ENCODE measurements around the gene TRIM73. TPM values are rescaled to one million over a fixed set of nuclear protein-coding genes. Genes with fewer than 3 reads are reported as not detected.
"Not testable (repeated sequence)": the region's sequence is repeated elsewhere in the genome, so short reads cannot be mapped to it uniquely, and the experiment has no call there.

TRIM73 gene
- total and polyA plus RNA-seq, 2 experiments from 2014 or later: 5.0 to 6.0 TPM

DNA sequence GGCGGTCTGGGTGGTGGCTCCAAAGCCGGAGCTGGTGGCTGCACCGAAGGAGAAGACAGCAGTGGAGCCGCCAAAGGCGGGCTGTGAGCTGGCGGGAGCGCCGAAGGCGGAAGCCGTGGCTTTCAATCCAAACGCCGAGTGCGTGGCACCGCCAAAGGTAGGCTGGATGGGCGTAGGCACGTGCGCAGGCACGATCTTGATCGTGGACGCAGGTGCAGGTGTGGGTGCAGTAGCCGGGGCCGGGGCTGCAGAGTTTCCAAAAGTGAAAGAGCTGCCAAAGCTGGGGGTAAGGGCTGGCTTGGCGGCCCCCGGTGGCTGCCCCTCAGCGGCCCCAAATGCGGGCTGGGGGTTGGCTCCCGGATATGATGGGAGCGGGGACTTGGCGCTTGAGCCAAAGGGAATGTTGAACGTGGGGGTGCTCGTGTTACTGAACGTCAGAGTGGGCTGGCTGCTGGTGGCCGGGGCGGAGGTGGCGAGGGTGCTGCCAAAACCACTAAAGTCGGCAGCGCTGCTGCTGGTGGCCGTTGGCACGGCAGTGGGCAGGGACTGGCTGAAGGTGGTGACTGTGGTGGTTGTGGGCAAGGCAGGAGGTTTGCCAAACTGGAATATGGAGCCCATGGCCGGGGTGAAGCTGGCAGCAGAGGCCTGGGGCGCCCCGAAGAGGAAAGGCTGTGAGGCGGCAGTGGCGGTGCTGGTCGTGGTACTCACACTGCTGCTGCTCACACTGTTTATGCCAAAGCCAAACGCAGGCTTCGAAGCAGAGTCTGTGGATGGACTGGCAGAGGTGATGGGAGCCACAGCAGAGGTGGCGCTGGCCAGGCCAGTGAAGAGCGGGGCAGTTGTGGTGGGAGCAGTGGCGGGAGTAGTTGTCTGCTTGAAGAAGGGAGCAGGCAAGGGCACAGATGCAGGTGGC is 26.6 kb downstream of the TRIM73 start:
- not testable (repeated sequence) for H3K4me2 ChIP-seq; DNase-seq (ENCODE audit: low spot score); H3K27ac ChIP-seq; H3K27me3 ChIP-seq; H3K36me3 ChIP-seq (replicated peaks; ENCODE audit: insufficient read depth, low read depth); H3K9me2 ChIP-seq (replicated peaks; ENCODE audit: insufficient read depth); H3K9me3 ChIP-seq (ENCODE audit: low read depth); H3K4me3 ChIP-seq; H2AFZ ChIP-seq; H4K20me1 ChIP-seq (ENCODE audit: insufficient read depth, poor library complexity, severe bottlenecking); H3K4me1 ChIP-seq (ENCODE audit: insufficient read depth); H3K79me2 ChIP-seq
- 98% methylated on average over 25 of the region's 50 CpGs for WGBS (ENCODE audit: low lambda C conversion rate, missing lambda C conversion rate)

DNA sequence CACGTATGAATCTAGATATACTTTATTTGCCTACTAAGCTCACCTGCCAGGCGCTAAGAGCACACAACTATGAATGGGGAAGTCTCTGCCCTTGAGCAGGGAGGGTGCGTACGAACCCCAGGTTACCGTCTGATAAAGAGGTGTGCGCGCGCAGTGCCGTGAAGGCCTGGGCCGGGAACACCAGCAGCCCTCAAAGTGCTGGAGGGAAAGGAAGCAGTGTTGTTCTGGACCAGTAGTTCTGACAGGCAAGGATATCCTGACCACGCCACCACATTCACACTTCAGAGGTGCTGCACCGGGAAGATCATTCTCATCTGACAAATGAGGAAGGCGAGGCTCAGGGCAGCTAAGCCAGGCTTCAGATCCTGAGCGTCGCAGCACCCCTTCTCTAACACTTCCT is 28.1 kb downstream of the TRIM73 start:
- H3K9me3 ChIP-seq (ENCODE audit: low read depth); H3K4me2 ChIP-seq; H3K4me3 ChIP-seq; H3K36me3 ChIP-seq (replicated peaks; ENCODE audit: insufficient read depth, low read depth); DNase-seq (ENCODE audit: low spot score); H3K27ac ChIP-seq; H3K9me2 ChIP-seq (replicated peaks; ENCODE audit: insufficient read depth); H4K20me1 ChIP-seq (ENCODE audit: insufficient read depth, poor library complexity, severe bottlenecking); H3K4me1 ChIP-seq (ENCODE audit: insufficient read depth); H3K79me2 ChIP-seq; H3K27me3 ChIP-seq; H2AFZ ChIP-seq: not testable (repeated sequence)
- WGBS (ENCODE audit: low lambda C conversion rate, missing lambda C conversion rate): 96% methylated on average over 8 of the region's 15 CpGs

- H3K36me3 ChIP-seq (replicated peaks; ENCODE audit: insufficient read depth, low read depth); H3K4me3 ChIP-seq: not testable (repeated sequence)
- WGBS (ENCODE audit: low lambda C conversion rate, missing lambda C conversion rate): over 99% methylated on average over 4 of the region's 4 CpGs
Observed at GRCh38 chr7:75439000-75439399, 43.6 kb downstream of the TRIM73 start.

DNA sequence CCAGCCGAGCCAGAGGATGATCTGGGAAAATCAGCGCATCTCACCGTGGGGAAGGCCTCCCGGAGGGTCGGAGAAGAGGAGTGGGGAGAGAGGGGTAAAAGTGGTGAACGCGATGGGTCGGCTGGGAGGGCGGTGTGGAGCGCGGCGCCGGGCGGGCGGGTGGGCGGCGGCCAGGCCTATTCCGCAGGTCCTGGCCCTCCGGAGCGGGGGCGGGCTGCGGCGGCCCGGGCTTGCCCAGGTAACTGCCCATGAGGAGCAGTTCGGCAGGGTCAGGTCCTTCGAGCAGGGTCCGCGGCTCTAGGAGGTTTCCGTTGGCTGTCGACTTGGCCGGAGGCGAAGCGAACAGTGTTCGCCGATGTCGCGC is 46.7 kb downstream of the TRIM73 start:
- not testable (repeated sequence) for H3K9me2 ChIP-seq (replicated peaks; ENCODE audit: insufficient read depth); H3K27me3 ChIP-seq; H3K36me3 ChIP-seq (replicated peaks; ENCODE audit: insufficient read depth, low read depth); H4K20me1 ChIP-seq (ENCODE audit: insufficient read depth, poor library complexity, severe bottlenecking); DNase-seq (ENCODE audit: low spot score); H2AFZ ChIP-seq; H3K4me1 ChIP-seq (ENCODE audit: insufficient read depth); H3K9me3 ChIP-seq (ENCODE audit: low read depth)
- peaks cover 14% of the 10 kb centered on the region for H3K79me2 ChIP-seq
- H3K4me2 ChIP-seq: peak overlapping the region; percentile 82
- peak overlapping the region; percentile 96 for H3K27ac ChIP-seq
- peak overlapping the region; percentile 45 for H3K4me3 ChIP-seq
- WGBS (ENCODE audit: low lambda C conversion rate, missing lambda C conversion rate): 0% methylated on average over 3 of the region's 37 CpGs

More at GRCh38 chr7:75439000-75439399, 43.6 kb downstream of the TRIM73 start:
- not testable (repeated sequence) for DNase-seq (ENCODE audit: low spot score); H2AFZ ChIP-seq; H3K9me2 ChIP-seq (replicated peaks; ENCODE audit: insufficient read depth); H3K4me1 ChIP-seq (ENCODE audit: insufficient read depth); H4K20me1 ChIP-seq (ENCODE audit: insufficient read depth, poor library complexity, severe bottlenecking); H3K27ac ChIP-seq; H3K27me3 ChIP-seq; H3K4me2 ChIP-seq; H3K9me3 ChIP-seq (ENCODE audit: low read depth)
- H3K79me2 ChIP-seq: peaks cover 14% of the 10 kb centered on the region

DNA sequence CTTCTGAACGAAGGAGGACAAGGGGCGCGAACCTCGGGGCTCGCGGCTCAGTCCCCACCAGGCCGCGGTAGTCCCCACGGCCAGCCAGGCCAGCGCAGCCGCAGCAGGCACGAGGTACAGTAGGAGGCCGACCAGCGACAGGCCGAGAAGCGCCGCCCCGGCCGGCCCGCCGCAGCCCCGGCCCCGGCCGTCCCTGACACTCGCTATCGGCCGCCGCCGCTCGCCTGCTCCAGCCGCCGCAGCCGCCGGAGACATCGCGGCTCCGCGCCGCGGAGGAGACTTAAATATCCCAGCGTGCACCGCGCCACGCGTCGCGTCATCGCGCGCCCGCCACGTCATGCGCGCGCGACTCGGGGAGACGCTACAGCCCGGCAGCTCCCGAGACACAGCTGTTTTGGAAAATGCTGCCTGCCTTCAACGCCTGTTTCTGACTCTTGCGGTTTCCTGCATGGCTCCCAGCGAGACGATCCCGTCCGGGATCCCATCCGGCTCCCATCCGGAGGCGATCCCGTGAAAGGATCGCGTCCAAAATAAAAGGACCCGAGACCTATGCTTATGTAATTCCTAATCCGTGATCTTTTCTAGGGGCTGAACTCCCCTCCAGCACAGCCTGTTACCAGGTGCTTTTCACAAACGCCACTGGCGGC is 47.2 kb downstream of the TRIM73 start:
- Histone ChIP-seq H3K79me2 (peaks cover 14% of the 10 kb centered on the region), H2AFZ (peak overlapping the region; percentile 93), H3K4me2 (peak overlapping the region; percentile 85), H3K4me3 (peak overlapping the region; percentile 95), H3K27ac (peak overlapping the region; percentile 96)
- not testable (repeated sequence) for H3K4me1 ChIP-seq (ENCODE audit: insufficient read depth); H4K20me1 ChIP-seq (ENCODE audit: insufficient read depth, poor library complexity, severe bottlenecking); H3K9me2 ChIP-seq (replicated peaks; ENCODE audit: insufficient read depth); H3K27me3 ChIP-seq; DNase-seq (ENCODE audit: low spot score); H3K36me3 ChIP-seq (replicated peaks; ENCODE audit: insufficient read depth, low read depth); H3K9me3 ChIP-seq (ENCODE audit: low read depth)
- WGBS (ENCODE audit: low lambda C conversion rate, missing lambda C conversion rate): 2% methylated on average over 45 of the region's 76 CpGs

- not testable (repeated sequence) for H3K36me3 ChIP-seq (replicated peaks; ENCODE audit: insufficient read depth, low read depth); H3K4me1 ChIP-seq (ENCODE audit: insufficient read depth); H3K27ac ChIP-seq; H4K20me1 ChIP-seq (ENCODE audit: insufficient read depth, poor library complexity, severe bottlenecking); H2AFZ ChIP-seq; H3K9me2 ChIP-seq (replicated peaks; ENCODE audit: insufficient read depth); DNase-seq (ENCODE audit: low spot score); H3K27me3 ChIP-seq; H3K79me2 ChIP-seq; H3K4me2 ChIP-seq; H3K9me3 ChIP-seq (ENCODE audit: low read depth); H3K4me3 ChIP-seq
- 82% methylated on average over 4 of the region's 5 CpGs for WGBS (ENCODE audit: low lambda C conversion rate, missing lambda C conversion rate)
Observed at GRCh38 chr7:75449946-75450345, 54.5 kb downstream of the TRIM73 start.

Measured in hepatocyte (in vitro differentiated cells).